HG03460 (cell line): ENCODE results near the gene FAM89A.

ENCODE experiments used
- ATAC-seq: cut with Tn5 transposase; IDR thresholded peaks from one replicate; pipeline ENCODE4 v1.9.1; 2021; ENCODE audit not compliant: unreplicated experiment

FAM89A gene

GRCh38 chr1:231040019-231040799, at the start of gene FAM89A:
FAM89A (minus strand) TSS chr1:231040254; CDS start chr1:231040211, 43 bp downstream.
- peak; percentile 77 for ATAC-seq

- ATAC-seq = no peak
Observed at GRCh38 chr1:231084353-231084752, 44.3 kb upstream of the FAM89A start.

DNA sequence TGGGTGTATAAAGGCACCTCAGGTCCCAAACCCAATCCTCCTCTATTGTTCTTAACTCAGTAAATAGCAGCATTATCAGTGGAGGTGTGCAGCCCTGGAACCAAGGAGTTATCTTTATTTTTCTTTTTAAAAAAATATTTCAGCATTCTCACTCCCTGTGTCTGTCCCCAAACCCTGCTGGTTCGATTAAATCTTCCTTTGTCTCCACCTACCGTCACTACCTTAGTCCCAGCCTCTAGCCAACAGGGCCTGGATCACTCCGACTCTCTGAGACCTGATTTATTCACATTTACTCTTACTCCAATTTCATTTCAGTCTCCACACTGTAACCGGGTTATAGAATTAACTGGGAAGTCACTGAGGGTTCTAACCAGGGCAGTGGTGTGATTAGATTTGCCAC, 39.1 kb upstream of the FAM89A start:
- ATAC-seq = no peak

- ATAC-seq = no peak
Observed at GRCh38 chr1:231078250-231078649, 38.2 kb upstream of the FAM89A start.

GRCh38 chr1:231076802-231077201, 36.7 kb upstream of the FAM89A start:
- ATAC-seq = no peak

DNA sequence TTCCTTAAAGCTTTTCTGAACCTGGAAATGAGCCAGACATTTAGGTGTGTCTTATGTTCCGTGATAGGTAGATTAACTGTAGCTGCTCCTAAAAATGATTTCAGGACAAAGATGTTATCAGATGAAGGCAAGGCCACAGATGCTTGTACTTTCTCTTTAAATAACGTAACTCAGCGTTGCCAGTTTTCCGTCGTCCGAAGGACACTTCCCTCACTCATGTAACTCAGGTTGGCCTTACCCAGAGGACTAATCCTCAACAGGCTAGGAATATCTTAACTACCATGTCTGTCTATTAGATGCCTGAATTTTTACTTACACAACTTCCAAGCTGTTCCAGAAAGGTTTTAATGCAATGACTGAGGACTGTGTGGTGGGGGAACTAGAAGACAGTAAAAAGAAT, 35.4 kb upstream of the FAM89A start:
- no peak for ATAC-seq

- ATAC-seq = no peak
Observed at GRCh38 chr1:231075020-231075419, 35.0 kb upstream of the FAM89A start.

- ATAC-seq = no peak
Observed at GRCh38 chr1:231074046-231074445, 34.0 kb upstream of the FAM89A start.

GRCh38 chr1:231073331-231073730, 33.3 kb upstream of the FAM89A start:
- ATAC-seq = no peak

GRCh38 chr1:231072502-231073094, 32.5 kb upstream of the FAM89A start:
- no peak for ATAC-seq

DNA sequence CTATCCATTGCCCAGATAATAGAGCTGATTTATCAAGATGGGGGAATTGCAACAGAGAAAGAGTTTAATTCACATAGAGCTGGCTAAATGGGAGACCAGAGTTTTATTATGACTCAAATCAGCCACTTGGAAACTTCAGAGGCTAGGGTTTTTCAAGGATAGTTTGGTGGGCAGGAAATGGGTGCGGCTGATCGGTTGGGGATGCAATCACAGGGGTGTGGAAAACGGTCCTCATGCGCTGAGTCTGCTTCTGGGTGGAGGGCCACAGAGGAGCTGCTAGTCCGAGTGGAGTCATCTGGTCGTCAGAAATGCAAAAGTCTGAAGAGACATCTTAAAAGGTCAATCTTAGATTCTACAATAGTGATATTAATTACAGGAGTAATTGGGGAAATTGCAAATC, 32.0 kb upstream of the FAM89A start:
- ATAC-seq = no peak

GRCh38 chr1:231070758-231071444, 30.8 kb upstream of the FAM89A start:
- ATAC-seq = no peak

- ATAC-seq = no peak
Observed at GRCh38 chr1:231069333-231069732, 29.3 kb upstream of the FAM89A start.

GRCh38 chr1:231068762-231069161, 28.7 kb upstream of the FAM89A start:
- ATAC-seq = no peak

DNA sequence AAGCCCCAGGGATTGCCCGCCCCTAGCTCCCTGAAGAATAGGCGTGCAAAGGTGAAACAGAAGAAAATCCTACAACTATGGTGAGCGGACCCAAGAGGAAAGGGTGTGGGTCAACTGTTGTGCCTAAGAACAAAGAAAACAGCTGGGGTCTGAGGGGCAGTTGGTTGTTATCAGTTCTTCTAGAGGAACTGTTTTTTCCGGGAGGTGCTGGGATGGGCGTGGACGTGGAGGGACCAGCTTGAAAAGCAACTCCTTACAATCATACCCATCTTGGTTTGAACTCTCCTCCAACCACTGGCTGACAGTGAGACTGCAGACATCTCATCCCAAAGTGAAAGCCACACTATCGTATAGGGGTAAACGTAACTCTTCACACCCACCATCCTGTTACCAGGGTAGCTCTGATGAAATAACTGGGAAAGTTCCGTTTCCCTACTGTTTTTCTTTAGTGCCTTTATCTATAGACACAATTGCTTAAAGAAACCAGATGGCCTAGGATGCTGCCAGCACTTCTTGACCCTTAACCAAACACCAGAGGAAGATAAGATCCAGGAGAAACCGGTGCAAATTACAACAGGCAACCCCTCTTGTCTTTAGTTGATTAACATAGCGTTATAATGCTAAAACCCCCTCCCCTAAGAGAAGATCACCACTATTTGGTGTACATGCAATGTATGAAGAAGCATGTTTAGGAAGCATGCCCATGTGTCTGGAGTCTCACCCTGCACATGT, 25.6 kb upstream of the FAM89A start:
- no peak for ATAC-seq

DNA sequence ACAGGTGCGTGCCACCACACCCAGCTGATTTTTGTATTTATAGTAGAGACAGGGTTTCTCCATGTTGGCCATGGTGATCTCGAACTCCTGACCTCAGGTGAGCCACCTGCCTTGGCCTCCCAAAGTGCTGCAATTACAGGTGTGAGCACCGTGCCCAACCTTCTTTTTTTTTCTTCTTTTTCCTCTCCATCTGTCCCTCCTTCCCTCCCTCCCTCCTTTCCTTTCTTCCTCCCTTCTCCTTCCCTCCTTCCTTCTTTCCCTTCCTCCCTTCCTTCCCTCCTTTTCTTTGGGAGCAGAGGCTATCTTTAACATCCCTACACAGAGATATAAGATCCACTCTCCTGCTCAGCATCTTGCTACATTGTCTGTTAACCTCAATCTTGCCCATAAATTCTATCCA, 24.4 kb upstream of the FAM89A start:
- no peak for ATAC-seq

GRCh38 chr1:231063331-231063730, 23.3 kb upstream of the FAM89A start:
- no peak for ATAC-seq

DNA sequence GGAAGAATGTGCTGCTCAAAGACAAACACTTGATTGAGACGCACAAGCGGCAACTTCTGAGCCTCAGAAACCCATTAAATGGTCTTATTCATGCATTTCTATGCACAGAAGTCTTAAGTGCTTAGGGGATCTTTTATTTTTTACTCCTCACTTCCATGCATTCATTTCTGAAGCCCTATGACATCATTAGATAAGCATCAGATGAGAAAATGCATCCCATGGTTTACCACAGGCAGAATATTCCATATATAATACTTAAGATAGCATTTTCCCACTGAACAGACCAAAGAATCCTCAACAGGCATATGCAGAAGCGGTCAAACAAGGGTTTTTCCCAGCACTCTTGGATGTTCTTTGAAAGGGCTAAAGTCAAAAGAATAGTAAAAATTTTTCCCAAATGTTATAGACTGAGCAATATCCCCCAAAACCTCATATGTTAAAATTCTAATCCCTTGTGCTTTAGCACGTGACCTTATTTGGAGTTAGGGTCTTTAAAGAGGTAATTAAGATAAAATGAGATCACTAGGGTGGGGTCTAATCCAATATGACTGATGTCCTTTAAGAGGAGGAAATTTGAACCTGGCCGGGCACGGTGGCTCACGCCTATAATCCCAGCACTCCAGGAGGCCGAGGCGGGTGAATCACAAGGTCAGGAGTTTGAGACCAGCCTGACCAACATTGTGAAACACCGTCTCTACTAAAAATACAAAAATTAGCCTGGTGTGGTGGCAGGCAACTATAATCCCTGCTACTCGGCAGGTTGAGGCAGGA, 22.6 kb upstream of the FAM89A start:
- ATAC-seq = no peak

- no peak for ATAC-seq
Observed at GRCh38 chr1:231059566-231060193, 19.6 kb upstream of the FAM89A start.

- ATAC-seq = no peak
Observed at GRCh38 chr1:231058416-231059109, 18.5 kb upstream of the FAM89A start.
